Ovary (tissue), 9 donors: Measurements from ENCODE around the gene IGF1. TPM values are rescaled to one million over a fixed set of nuclear protein-coding genes. Genes with fewer than 3 reads are reported as not detected.

Source experiments
- DNase-seq, 5 donors: peaks; one replicate each; pipeline ENCODE4 v3.0.0-alpha.2; 2019 to 2020
- H3K27ac ChIP-seq, 2 donors: fragments of 200-600 bp; one replicate each; pipeline versions ENCODE4 v1.5.1 to v1.8.0; 2019 to 2022
- H3K27me3 ChIP-seq: fragments of 200-600 bp; one replicate; pipeline ENCODE4 v1.8.0; 2022
- H3K36me3 ChIP-seq: fragments of 200-600 bp; sonication (generic); one replicate; pipeline ENCODE4 v1.5.1; 2019
- H3K4me1 ChIP-seq: one replicate; pipeline ENCODE4 v1.8.1; 2013; ENCODE audit warnings: mild to moderate bottlenecking, moderate library complexity; ENCODE audit not compliant: insufficient read depth
- H3K4me3 ChIP-seq: fragments of 200-600 bp; sonication (generic); one replicate; pipeline ENCODE4 v1.5.1; 2017
- H3K9me3 ChIP-seq, 2 donors: fragments of 200-600 bp in 1 of 2; sonication (generic) in 1 of 2; one replicate each; pipeline versions ENCODE4 v1.5.1 to v1.8.1; 2013 to 2019; ENCODE audit warnings: mild to moderate bottlenecking in 1 of 2, moderate library complexity in 1 of 2
- EP300 ChIP-seq: sonication (generic); formaldehyde crosslinking; IDR thresholded peaks from one replicate; pipeline ENCODE4 v1.6.1; 2017; ENCODE audit warnings: antibody characterized with exemption
- POLR2A ChIP-seq: fragments of 450-650 bp; IDR thresholded peaks from one replicate; pipeline ENCODE4 v1.6.1; 2017; ENCODE audit warnings: antibody characterized with exemption, mild to moderate bottlenecking, moderate library complexity
- WGBS, 3 donors: extraction: QIAGEN DNeasy Blood & Tissue Kit in 1 of 3; methylation state at CpG; one replicate each; pipeline versions ENCODE4 v1.1.5 to v1.1.7; 2013 to 2017; 5-methylcytosine and 5-hydroxymethylcytosine counted together
- intact Hi-C, 4 donors: fragments of 100-400 bp; cut with DNase I; formaldehyde crosslinking; loops; one replicate each; pipeline versions ENCODE4 v1.11.0 to v1.15.1; 2022 to 2023
- polyA plus RNA-seq, 2 donors: library from polyadenylated mRNA; stranded (reverse); fragments of 200-250 nt in 1 of 2; fragments of 350-450 nt in 1 of 2; fragmentation: Illumina TruSeq in 1 of 2; extraction: RNeasy Lipid Tissue Mini Kit (QIAGEN cat#74804) in 1 of 2; gene quantifications; one replicate each; pipeline ENCODE4 v1.2.3, GENCODE V29; 2013 to 2014
- total RNA-seq, 7 donors: library from RNA; depleted of rRNA in 2 of 7; stranded (reverse); fragments of >200 nt in 2 of 7; fragmentation: NEBNext Ultra II Directional in 3 of 7; extraction: Animal tissue kit (Norgen Biotek cat#: 25700) in 3 of 7; gene quantifications; one replicate each; pipeline versions ENCODE4 v1.1.0 to v1.2.4, GENCODE V29; 2016 to 2023
- TF ChIP-seq, protein P1 (sequence below), 3 donors: fragments of 450-650 bp in 2 of 3; fragments of 200-600 bp in 1 of 3; IDR thresholded peaks; one replicate each; pipeline versions ENCODE4 v1.5.1 to v1.8.0; 2016 to 2022; ENCODE audit warnings: antibody characterized with exemption in 3 of 3, mild to moderate bottlenecking in 1 of 3
- donor health status: DM: no; HTN: no; CAD: no; lungs with moderate emphysema.
- donor health status: DM: no; HTN: no; CAD: no.
- donor health status: Bipolar disorder and iron deficiency.
- donor health status: DM: yes; HTN: yes; CAD: no.
- donor health status: DM: no; HTN: no; CAD: no.
- donor health status: DM: yes; HTN: yes; CAD: no.

Gene IGF1
- total and polyA plus RNA-seq, 9 donors, result 1.4 to 44.4 (median 9.3) TPM

DNA sequence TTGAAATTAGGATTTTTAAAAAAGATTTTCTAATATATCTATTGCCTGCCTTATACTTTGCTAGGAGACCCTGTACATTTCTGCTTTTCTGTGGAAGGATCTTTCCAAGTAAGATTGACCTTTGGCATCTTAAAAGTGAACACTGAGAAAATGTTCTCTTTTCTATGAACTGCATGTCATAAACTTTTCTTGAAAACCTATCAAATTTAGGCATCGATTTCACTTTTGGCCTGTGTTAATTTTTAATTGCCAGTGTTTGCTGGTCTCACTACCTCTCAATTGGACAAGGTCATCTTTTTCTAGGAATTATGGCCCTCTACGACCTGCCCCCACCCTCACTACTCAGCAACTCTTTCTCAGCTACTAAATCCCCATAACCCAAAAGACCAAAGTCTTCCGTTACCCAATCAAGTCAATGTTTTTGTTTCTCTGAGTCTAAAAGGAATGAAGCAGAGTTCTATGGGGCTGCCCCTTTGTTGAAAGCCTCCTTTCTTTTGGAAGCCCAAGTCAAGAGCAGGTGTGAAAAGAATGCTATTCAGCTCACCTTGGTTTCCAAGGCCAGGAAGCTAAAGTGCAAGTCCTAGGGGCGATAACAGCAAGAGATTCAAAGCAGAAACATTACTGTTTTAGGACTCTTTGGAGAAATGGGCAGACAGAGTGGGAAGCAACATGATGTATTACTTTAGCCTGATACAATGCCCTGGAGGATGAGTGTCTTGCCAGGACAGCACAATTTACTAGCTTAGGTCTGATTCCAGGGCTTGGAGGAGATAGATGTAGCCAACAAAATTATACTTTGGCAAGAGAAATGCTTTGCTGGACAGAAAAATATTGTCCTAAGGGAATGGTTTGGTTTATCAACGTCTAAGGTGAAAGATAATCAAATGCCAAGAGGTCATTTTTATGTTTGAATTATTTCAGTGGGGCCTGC, 55.0 kb downstream of the IGF1 start:
- Histone ChIP-seq H3K9me3 (no peaks in the 10 kb centered on the region), H3K27me3 (no peaks in the 10 kb centered on the region), H3K27ac (no peak overlapping the region), H3K36me3 (no peaks in the 10 kb centered on the region), H3K4me3 (no peak overlapping the region), H3K4me1 (peaks cover 8% of the 10 kb centered on the region)
- TF ChIP-seq POLR2A (no peak), EP300 (no peak)
- TF ChIP-seq, protein P1, sequence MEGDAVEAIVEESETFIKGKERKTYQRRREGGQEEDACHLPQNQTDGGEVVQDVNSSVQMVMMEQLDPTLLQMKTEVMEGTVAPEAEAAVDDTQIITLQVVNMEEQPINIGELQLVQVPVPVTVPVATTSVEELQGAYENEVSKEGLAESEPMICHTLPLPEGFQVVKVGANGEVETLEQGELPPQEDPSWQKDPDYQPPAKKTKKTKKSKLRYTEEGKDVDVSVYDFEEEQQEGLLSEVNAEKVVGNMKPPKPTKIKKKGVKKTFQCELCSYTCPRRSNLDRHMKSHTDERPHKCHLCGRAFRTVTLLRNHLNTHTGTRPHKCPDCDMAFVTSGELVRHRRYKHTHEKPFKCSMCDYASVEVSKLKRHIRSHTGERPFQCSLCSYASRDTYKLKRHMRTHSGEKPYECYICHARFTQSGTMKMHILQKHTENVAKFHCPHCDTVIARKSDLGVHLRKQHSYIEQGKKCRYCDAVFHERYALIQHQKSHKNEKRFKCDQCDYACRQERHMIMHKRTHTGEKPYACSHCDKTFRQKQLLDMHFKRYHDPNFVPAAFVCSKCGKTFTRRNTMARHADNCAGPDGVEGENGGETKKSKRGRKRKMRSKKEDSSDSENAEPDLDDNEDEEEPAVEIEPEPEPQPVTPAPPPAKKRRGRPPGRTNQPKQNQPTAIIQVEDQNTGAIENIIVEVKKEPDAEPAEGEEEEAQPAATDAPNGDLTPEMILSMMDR (IDR thresholded peaks at IDR 0.05), result no peak
- no peak for DNase-seq
- intact Hi-C loops, result no loop called here
- 35 to 54% (median 52%) methylated on average over 5 of the region's 5 CpGs for WGBS, 3 donors

DNA sequence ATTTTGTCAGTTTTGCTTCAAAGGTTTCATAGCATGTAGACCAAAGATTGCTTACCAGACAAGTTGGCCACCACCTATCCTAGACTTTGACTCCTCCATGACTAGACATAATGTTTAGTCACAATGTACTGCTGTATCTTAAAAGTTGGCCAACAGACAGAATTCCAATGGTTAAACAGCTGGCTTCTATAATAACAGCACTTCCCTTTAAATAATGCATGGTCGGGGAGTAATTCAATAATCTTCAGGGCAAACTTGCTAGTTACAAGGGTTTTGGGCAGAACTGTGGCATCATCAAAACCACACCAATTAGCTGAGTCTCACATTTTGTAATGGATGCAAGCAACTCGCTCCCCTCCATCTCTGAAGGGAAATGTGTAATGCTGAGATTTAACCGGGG, 56.9 kb downstream of the IGF1 start:
- intact Hi-C loops, result no loop called here
- 59 to 73% (median 62%) methylated on average over 3 of the region's 3 CpGs for WGBS, 3 donors
- Histone ChIP-seq H3K27ac (no peak overlapping the region), H3K4me1 (peaks cover 8% of the 10 kb centered on the region), H3K36me3 (no peaks in the 10 kb centered on the region), H3K9me3 (no peaks in the 10 kb centered on the region), H3K27me3 (no peaks in the 10 kb centered on the region), H3K4me3 (no peak overlapping the region)
- no peak for TF ChIP-seq EP300
- TF ChIP-seq, protein P1 (IDR thresholded peaks at IDR 0.05), result no peak
- no peak for TF ChIP-seq POLR2A
- no peak for DNase-seq

DNA sequence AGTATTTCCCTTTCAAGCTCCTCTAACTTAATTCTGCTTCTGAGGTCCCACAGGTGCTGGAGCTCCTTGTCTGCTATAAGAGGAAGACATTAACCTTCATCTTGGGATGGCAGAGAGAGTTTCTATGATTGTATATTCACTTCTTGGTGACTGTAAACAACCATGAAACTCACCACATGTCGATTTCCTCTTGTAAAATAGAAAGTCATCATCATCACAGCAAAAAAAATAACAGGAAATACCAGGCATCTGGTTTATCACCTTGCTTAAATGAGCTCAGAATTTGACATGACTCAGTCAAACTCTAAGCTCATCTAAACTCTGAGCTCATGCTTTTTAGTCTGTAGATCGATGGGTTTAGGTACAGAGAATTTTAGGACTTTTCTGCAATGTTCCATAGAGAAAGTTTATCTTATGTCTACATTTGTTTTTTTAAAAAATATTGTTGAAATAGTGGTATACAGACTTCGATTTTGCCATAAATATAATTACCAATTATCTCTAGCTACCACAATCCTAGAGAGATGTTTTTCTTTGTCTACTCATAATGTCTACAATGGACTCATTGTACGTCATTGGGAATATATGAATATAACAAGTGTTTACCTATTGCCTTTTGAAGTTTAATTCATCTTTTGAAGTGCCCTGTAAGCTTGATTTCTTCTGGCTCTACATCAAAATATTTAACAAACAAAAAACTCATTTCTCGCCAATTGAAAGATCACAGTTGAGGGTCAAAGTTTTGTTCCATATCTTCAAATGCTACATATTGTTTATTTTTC, 58.4 kb downstream of the IGF1 start:
- H3K27ac ChIP-seq, result no peak overlapping the region
- no peaks in the 10 kb centered on the region for H3K36me3 ChIP-seq
- no peaks in the 10 kb centered on the region for H3K9me3 ChIP-seq
- H3K27me3 ChIP-seq, result no peaks in the 10 kb centered on the region
- intact Hi-C loops, result no loop called here
- WGBS, 3 donors, result 81 to 90% (median 86%) methylated on average over 5 of the region's 5 CpGs
- H3K4me1 ChIP-seq, result peaks cover 6% of the 10 kb centered on the region
- TF ChIP-seq, protein P1 (IDR thresholded peaks at IDR 0.05), result no peak
- no peak for TF ChIP-seq EP300
- TF ChIP-seq POLR2A, result no peak
- DNase-seq, result no peak
- H3K4me3 ChIP-seq, result no peak overlapping the region

DNA sequence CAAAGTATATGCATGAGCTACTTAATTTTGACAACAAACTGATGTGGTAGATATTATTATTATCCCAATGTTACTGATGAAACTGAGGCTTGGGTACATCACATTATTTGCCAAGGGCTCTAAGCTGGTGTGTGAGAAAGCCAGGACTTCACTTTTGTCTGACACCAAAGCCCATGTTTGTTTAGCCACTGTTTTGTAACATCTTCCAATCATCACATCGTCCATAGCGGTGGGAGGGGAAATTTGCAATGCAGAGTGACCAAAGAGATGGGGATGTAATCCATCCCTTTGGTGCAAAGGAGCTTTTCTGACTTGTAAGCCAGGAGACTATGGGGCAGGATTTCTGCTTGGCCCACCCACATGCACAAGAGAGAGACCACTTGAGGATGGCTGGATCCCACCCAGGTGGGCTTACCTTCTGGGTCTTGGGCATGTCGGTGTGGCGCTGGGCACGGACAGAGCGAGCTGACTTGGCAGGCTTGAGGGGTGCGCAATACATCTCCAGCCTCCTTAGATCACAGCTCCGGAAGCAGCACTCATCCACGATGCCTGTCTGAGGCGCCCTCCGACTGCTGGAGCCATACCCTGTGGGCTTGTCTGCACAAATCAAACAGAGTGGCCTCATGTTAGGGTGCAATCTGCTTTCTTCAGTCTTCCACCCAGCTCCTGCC, 61.1 kb downstream of the IGF1 start:
- H3K36me3 ChIP-seq, result no peaks in the 10 kb centered on the region
- no peaks in the 10 kb centered on the region for H3K4me1 ChIP-seq
- no peaks in the 10 kb centered on the region for H3K27me3 ChIP-seq
- H3K9me3 ChIP-seq, result no peaks in the 10 kb centered on the region
- no peak for DNase-seq
- no peak overlapping the region for H3K27ac ChIP-seq
- TF ChIP-seq, protein P1 (IDR thresholded peaks at IDR 0.05), result no peak
- TF ChIP-seq EP300 (no peak), POLR2A (no peak)
- intact Hi-C loops, result no loop called here
- WGBS, 3 donors, result 92 to 97% (median 94%) methylated on average over 11 of the region's 11 CpGs
- no peak overlapping the region for H3K4me3 ChIP-seq
